Stimulated activated naive CD8-positive, alpha-beta T cell treated with anti-CD3 and anti-CD28 coated beads, Interleukin-15, Interleukin-2, amounts not matched to agents 100 ng/mL and 50 ng/mL, for 24 hours (primary cell): ENCODE results near the gene RFC3.

ENCODE experiments used
- H3K27ac Mint-ChIP-seq: one replicate; pipeline ENCODE4 v1.8.0; 2021; ENCODE audit warnings: mild to moderate bottlenecking, mixed read lengths
- H3K27me3 Mint-ChIP-seq: one replicate; pipeline ENCODE4 v1.8.0; 2021; ENCODE audit warnings: mixed read lengths
- H3K36me3 Mint-ChIP-seq: one replicate; pipeline ENCODE4 v1.8.0; 2021; ENCODE audit warnings: low read depth, mixed read lengths
- H3K4me1 Mint-ChIP-seq: one replicate; pipeline ENCODE4 v1.8.0; 2021; ENCODE audit warnings: low read depth, mixed read lengths
- H3K4me3 Mint-ChIP-seq: one replicate; pipeline ENCODE4 v1.8.0; 2021; ENCODE audit warnings: mild to moderate bottlenecking, mixed read lengths
- H3K9me3 Mint-ChIP-seq: one replicate; pipeline ENCODE4 v1.8.0; 2021; ENCODE audit warnings: mixed read lengths

The RFC3 gene

DNA sequence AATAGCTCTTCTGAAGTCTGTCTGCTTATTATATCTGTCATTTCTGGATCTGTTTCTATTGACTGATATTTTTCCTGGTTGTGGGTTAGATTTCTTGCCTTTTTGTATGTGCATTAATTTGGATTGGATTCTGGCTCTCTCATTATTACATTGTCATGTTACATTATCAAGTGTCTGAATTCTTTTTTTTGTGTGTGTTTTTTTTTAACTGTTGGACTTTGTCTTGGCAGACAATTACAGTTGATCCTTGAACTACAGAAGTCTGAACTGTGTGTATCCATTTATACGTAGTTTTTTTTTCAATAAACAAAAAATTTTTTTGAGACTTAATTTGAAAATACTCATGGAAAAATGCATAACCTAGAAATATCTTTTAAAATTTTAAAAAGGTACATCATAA is 22.5 kb downstream of the RFC3 start:
- no peaks in the 10 kb centered on the region for H3K4me1 Mint-ChIP-seq

DNA sequence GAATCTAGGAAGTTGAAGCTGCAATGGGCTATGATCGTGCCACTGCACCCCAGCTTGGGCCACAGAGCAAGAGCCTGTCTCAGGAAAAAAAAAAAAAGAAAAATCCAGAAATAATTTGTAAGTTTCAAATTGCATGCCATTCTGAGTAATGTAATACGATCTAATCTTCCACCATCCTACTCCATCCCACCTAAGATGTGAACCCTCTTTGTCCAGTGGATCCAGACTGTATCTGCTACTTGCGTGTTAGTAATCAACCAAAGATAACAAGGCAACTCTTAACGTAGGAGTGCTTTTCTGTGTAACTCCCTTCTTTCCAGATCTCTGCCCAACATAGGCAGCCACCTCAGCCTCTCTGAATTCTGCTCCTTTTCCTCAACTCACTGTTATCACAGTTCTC is 24.3 kb downstream of the RFC3 start:
- H3K36me3 Mint-ChIP-seq: peaks cover 90% of the 10 kb centered on the region
- no peak overlapping the region for H3K4me3 Mint-ChIP-seq
- no peak overlapping the region for H3K27ac Mint-ChIP-seq
- no peaks in the 10 kb centered on the region for H3K9me3 Mint-ChIP-seq
- no peaks in the 10 kb centered on the region for H3K4me1 Mint-ChIP-seq
- no peaks in the 10 kb centered on the region for H3K27me3 Mint-ChIP-seq

More for the DNA sequence above, 22.5 kb downstream of the RFC3 start:
- Mint-ChIP-seq H3K9me3 (no peaks in the 10 kb centered on the region), H3K36me3 (peaks cover 93% of the 10 kb centered on the region), H3K4me3 (no peak overlapping the region), H3K27me3 (no peaks in the 10 kb centered on the region), H3K27ac (peak overlapping the region; percentile 28)

DNA sequence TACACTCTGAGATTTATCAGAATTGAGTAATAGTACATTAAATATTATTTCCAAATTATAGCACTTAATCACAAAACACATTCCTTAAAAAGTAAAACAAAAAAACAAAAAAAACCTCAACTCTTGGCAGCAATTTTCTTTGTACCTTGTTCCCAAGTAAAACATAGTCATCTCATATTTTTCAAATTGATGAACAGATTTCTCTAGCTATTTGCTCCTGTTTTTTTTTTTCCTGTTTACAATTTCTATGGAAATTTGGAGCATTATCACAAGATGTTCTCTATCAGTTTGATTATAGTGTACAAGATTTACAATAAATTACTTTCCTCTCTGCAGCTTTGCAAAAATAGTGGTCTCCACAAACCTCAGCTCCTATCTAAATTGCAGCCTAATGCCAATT is 25.0 kb downstream of the RFC3 start:
- H3K9me3 Mint-ChIP-seq: no peaks in the 10 kb centered on the region
- H3K4me3 Mint-ChIP-seq: no peak overlapping the region
- H3K27me3 Mint-ChIP-seq: no peaks in the 10 kb centered on the region
- no peaks in the 10 kb centered on the region for H3K4me1 Mint-ChIP-seq
- no peak overlapping the region for H3K27ac Mint-ChIP-seq
- peaks cover 90% of the 10 kb centered on the region for H3K36me3 Mint-ChIP-seq

DNA sequence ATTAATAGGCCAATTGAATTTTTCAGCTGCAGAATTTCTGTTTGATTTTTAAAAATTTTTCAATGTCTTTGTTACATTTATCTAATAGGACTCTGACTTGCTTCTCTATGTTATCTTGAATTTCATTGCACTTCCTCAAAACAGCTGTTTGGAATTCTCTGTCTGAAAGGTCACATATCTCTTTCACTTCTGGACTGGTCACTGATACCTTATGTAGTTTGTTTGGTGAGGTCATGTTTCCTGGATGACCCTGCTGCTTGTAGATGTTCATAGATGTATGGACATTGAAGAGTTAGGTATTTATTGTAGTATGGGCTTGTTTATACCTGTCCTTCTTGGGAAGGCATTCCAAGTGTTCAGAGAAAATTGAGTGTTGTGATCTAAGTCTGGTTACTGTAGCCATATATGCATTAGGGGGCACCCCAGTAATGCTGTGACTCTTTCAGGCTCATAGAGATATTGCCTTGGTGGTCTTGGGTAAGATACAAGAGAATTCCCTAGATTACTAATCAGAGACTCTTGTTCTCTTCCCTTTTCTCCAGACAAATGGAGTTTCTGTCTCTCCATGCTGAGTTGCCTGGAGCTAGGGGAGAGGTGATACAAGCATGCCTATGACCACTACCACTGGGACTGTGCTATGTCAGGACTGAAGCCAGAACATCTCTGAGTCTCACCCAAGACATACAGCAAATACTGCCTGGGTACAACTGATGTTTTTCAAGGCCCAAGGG is 27.8 kb downstream of the RFC3 start:
- H3K27me3 Mint-ChIP-seq: no peaks in the 10 kb centered on the region
- no peak overlapping the region for H3K4me3 Mint-ChIP-seq
- peaks cover 80% of the 10 kb centered on the region for H3K36me3 Mint-ChIP-seq
- no peak overlapping the region for H3K27ac Mint-ChIP-seq
- no peaks in the 10 kb centered on the region for H3K9me3 Mint-ChIP-seq
- H3K4me1 Mint-ChIP-seq: no peaks in the 10 kb centered on the region

DNA sequence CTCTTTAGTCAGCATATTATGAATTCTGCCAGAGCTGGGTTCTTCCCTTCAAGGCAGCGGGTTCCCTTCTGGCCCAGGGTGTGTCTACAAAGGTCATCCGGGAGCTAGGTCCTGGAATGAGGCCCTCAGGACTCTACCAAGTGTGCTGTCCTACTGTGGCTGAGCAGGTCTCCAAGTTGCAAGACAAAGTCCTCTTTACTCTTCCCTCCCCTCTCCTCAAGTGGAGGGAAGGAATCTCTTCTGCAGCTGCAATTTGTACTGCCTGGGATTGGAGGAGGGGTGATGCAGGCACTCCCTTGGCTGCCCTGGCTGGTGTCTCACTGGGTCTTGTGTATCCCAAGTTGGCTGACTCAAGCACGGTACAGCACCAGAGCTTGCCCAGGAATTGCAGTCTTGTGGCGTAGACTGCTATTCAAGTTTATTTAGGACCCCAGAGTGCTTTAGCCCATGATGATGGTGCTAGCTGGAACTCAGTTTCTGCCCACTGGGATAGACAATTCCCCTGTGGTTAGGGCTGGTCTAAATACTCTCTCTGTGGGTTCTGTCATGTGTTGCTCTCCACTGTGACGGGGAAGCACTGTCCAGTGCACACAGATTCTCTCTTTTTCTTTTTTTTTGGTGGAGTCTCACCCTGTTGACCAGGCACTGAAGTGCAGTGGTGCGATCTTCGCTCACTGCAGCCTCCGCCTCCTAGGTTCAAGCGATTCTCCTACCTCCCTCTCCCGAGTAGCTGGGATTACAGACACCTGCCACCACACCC is 28.5 kb downstream of the RFC3 start:
- no peaks in the 10 kb centered on the region for H3K27me3 Mint-ChIP-seq
- H3K27ac Mint-ChIP-seq: no peak overlapping the region

DNA sequence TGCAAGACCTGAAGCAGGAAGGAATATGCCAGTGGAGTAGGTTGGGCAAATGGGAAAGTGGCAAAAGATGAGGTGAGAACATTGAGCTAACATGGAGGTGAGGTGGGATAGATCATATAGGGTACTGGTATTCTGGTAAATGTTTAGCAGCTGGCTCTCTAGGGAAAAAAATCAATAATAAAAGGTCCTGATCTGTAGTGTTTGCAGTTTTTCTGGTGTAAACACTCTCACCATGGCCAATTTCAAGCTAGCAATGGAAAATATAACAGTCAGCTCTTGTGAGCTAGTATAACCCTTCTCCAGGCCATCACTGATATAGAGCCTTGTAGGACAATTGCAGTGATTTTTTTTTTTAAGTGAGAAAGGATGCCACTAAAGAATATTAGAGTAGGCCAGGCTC is 31.3 kb downstream of the RFC3 start:
- Mint-ChIP-seq H3K36me3 (peaks cover 65% of the 10 kb centered on the region), H3K4me3 (no peak overlapping the region), H3K27ac (no peak overlapping the region), H3K27me3 (no peaks in the 10 kb centered on the region), H3K4me1 (no peaks in the 10 kb centered on the region), H3K9me3 (peaks cover 9% of the 10 kb centered on the region)

More for the DNA sequence above, 28.5 kb downstream of the RFC3 start:
- H3K4me3 Mint-ChIP-seq: no peak overlapping the region
- H3K4me1 Mint-ChIP-seq: no peaks in the 10 kb centered on the region
- H3K36me3 Mint-ChIP-seq: peaks cover 78% of the 10 kb centered on the region
- H3K9me3 Mint-ChIP-seq: no peaks in the 10 kb centered on the region

DNA sequence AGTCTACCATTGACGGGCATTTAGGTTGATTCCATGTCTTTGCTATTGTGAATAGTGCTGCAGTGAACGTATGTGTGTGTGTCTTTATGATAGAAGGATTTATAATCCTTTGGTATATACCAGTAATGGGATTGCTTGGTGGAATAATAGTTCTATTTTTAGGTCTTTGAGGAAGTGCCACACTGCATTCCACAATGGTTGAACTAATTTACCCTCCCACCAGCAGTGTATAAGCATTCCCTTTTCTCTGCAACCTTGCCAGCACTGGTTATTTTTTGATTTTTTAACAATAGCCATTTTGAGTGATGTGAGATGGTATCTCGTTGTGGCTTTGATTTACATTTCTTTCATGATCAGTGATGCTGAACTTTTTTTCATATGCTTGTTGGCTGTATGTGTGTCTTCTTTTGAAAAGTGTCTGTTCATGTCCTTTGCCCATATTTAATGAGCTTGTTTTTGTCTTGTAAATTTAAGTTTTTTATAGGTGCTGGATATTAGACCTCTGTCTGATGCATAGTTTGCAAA is 37.5 kb downstream of the RFC3 start:
- no peaks in the 10 kb centered on the region for H3K4me1 Mint-ChIP-seq
- H3K27me3 Mint-ChIP-seq: no peaks in the 10 kb centered on the region
- H3K4me3 Mint-ChIP-seq: no peak overlapping the region

DNA sequence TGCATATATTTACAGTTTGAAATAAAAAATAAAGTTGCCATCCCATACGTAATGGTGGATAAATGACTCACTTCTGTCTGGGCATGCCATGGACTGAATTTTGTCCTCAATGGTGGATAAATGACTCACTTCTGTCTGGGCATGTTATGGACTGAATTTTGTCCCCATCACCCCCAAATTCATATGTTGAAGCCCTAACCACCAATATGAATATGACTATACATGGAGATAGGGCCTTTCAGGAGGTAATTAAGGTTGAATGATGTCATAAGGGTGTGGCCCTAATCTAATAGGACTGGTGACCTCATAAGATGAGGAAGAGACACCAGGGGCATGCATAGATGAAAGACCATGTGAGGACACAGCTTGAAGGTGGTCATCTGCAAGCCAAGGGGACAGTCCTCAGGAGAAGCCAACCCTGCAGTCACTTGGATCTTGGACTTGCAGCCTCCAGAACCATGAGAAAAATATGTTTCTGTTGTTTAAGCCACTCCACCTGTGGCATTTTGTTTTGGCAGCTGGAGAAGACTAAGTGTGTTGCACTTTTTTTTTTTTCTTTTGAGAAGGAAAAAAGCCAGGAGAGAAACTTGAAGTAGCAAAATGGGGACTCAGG is 41.8 kb downstream of the RFC3 start:
- Mint-ChIP-seq H3K4me3 (no peak overlapping the region), H3K27me3 (no peaks in the 10 kb centered on the region), H3K4me1 (no peaks in the 10 kb centered on the region), H3K36me3 (peaks cover 34% of the 10 kb centered on the region), H3K9me3 (no peaks in the 10 kb centered on the region), H3K27ac (no peak overlapping the region)

More for the DNA sequence above, 37.5 kb downstream of the RFC3 start:
- peaks cover 51% of the 10 kb centered on the region for H3K36me3 Mint-ChIP-seq
- H3K9me3 Mint-ChIP-seq: peaks cover 9% of the 10 kb centered on the region
- H3K27ac Mint-ChIP-seq: no peak overlapping the region

DNA sequence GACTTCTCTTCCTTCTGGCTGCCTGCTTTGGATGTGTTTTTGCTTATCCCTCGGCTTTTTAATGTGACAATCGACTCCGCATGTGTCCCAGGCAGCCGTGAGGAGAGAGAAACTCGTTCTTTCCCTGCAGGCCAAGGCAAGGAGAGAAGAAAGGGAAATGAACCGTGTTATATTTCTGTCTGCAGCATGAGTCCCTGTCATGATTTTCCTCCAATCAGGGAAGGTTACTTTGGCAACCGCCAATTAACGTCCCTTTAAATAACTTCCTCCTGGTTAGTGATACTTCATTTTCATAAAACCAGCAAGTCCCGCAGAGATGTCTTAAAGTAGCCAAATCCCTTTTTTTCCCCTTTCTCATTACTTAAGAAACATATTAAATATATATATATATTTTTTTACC is 42.6 kb downstream of the RFC3 start:
- Mint-ChIP-seq H3K36me3 (peaks cover 26% of the 10 kb centered on the region), H3K4me3 (no peak overlapping the region), H3K27ac (no peak overlapping the region), H3K27me3 (no peaks in the 10 kb centered on the region), H3K4me1 (no peaks in the 10 kb centered on the region), H3K9me3 (no peaks in the 10 kb centered on the region)

DNA sequence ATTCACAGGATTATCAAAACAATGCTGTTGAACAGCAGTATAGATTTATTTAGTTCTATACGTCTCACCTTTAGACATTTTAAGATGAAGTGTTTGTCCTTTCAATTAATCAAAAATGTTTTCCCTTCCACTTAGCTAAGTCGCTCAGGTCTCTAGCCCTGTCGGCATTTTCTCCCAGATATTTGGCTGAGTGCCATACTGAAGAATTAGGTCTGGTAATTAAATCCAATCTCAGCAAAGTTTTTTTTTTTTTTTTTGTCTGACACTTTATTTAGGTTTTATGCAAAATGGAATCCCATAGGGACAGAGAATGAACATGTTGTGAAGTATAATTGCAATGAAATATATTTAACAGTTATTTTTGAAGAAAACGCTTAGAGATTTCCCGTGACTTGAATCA is 44.1 kb downstream of the RFC3 start:
- Mint-ChIP-seq H3K4me3 (no peak overlapping the region), H3K27me3 (no peaks in the 10 kb centered on the region), H3K36me3 (peaks cover 14% of the 10 kb centered on the region), H3K9me3 (no peaks in the 10 kb centered on the region), H3K4me1 (no peaks in the 10 kb centered on the region), H3K27ac (no peak overlapping the region)

DNA sequence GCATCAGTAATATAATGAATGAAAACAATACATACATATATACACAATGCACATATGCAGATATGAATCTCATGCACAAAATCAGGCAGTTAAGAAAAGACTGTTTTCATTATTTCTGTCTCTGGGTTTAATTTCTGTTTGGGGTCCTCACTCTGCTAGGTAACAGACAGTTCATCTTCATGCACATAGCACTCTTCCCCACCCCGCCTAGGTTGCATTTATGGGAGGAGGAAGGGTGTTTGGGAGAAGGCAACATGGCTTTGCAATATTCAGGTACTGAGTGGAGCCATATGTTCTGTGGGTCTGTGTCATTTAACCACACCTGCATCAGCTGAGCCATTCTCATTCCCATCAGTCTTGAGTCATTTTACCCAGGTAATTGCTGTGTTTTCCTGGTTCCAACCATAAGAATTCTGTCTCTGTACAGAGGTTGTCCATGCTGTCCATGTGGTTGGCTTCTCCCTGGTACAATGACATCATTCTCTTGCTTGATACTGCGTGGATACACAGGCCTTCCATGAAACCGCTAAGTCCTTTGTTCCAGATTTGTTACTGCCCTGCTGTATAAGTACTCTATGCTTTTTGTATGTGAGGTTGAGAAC is 45.3 kb downstream of the RFC3 start:
- Mint-ChIP-seq H3K4me1 (no peaks in the 10 kb centered on the region), H3K36me3 (peaks cover 14% of the 10 kb centered on the region), H3K4me3 (no peak overlapping the region), H3K27ac (no peak overlapping the region), H3K9me3 (no peaks in the 10 kb centered on the region), H3K27me3 (no peaks in the 10 kb centered on the region)

DNA sequence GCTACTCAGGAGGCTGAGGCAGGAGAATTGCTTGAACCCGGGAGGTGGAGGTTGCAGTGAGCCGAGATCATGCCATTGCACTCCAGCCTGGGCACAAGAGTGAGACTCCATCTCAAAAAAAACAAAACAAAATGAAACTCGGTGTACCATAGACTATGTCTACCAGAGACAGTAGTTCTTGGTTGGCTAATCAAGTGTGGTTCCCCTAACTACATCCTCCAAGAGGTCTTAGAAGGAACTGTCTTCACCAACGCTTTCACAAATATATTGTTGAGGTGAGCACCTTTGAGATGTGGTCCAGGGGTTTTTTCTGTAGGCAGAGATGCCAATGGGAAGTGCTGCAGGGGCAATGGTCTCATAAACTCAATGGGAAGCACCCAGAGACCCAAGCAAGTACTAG is 48.0 kb downstream of the RFC3 start:
- Mint-ChIP-seq H3K4me3 (no peak overlapping the region), H3K27ac (no peak overlapping the region), H3K4me1 (no peaks in the 10 kb centered on the region), H3K9me3 (no peaks in the 10 kb centered on the region), H3K36me3 (peaks cover 10% of the 10 kb centered on the region), H3K27me3 (no peaks in the 10 kb centered on the region)

DNA sequence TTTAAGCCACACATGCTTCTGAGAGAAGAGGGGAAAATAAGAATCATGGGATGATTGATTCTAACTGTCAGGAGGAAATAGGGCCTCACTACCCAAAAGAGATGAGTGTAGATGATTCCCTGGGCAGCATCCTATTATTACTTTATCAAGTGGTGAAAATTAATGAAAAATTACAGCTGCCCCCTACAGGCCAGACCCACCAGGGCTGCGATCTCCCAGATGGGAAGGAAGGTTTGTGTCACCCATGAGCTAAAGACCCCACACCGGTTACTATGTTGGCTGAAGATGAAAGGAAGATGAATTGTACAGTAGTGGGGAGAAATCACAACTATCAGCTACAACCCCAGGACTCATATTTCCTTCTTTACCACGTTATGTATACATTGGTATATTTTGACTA is 49.5 kb downstream of the RFC3 start:
- no peaks in the 10 kb centered on the region for H3K27me3 Mint-ChIP-seq
- H3K27ac Mint-ChIP-seq: no peak overlapping the region

DNA sequence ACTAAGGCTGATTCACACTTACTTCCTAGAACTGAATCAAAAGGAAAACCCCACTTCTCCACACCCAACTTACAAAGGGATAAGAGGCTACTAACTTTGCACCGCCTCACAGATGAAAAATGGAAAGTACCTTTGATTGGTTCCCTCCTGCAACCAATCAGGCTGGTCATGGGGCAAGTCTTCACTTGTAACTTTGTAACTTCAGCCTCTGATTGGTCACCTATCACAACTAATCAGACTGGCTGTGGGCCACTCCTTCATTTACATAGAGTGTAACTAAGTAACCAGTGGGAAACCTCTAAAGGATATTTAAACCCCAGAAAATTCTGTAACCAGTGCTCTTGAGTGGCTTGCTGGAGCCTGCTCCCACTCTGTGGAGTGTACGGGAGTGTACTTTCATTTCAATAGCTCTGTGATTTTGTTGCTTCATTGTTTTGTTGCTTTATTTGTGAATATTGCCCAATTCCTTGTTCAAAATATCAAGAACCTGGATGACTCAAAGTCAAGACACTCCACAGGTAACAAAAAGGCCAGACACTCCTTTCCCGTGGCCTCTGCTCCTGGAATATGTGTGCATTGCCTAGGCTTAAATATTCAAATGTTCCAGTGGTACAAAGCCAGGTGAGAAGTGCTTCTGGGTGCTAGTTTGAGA is 50.5 kb downstream of the RFC3 start:
- H3K27me3 Mint-ChIP-seq: no peaks in the 10 kb centered on the region
- H3K9me3 Mint-ChIP-seq: no peaks in the 10 kb centered on the region
- H3K4me1 Mint-ChIP-seq: no peaks in the 10 kb centered on the region
- H3K4me3 Mint-ChIP-seq: no peak overlapping the region
- no peak overlapping the region for H3K27ac Mint-ChIP-seq
- peaks cover 10% of the 10 kb centered on the region for H3K36me3 Mint-ChIP-seq

More for the DNA sequence above, 49.5 kb downstream of the RFC3 start:
- Mint-ChIP-seq H3K4me3 (no peak overlapping the region), H3K4me1 (no peaks in the 10 kb centered on the region), H3K36me3 (peaks cover 10% of the 10 kb centered on the region), H3K9me3 (no peaks in the 10 kb centered on the region)
